Naive thymus-derived CD8-positive, alpha-beta T cell (primary cell): ENCODE results near the gene LRRC45. TPM values are rescaled to one million over a fixed set of nuclear protein-coding genes. Genes with fewer than 3 reads are reported as not detected.
A peak's percentile ranks its signal among the peaks of the same experiment; 100 is the strongest.

Source experiments
- ATAC-seq, 2 donors: fragments of 150-1000 bp; cut with Tn5 transposase in 1 of 2; sonication (Bioruptor Pico), chemical (Tn5 transposase) in 1 of 2; 1 replicate in 1 of 2; 2 replicates in 1 of 2; pipeline ENCODE4 v1.10.0; 2021; ENCODE audit warnings: mild to moderate bottlenecking in 2 of 2, moderate library complexity in 2 of 2
- POLR2A ChIA-PET: fragments of 350-600 bp; sonication (Branson Sonifier 250); formaldehyde crosslinking; loops from one replicate; lab custom pipeline; 2021; ENCODE audit warnings: antibody characterized with exemption; lab: Charles Lee
- DNase-seq, 10 donors: peaks; one replicate each; pipeline versions ENCODE4 v3.0.0 to v3.0.0-alpha.2; 2020 to 2022
- H3K27ac Mint-ChIP-seq, 10 donors: one replicate each; pipeline ENCODE4 v1.8.0; 2020 to 2022; ENCODE audit warnings: mild to moderate bottlenecking in 10 of 10, mixed read lengths in 10 of 10, moderate library complexity in 4 of 10, inconsistent platforms in 1 of 10
- H3K27me3 Mint-ChIP-seq, 5 donors: one replicate each; pipeline ENCODE4 v1.8.0; 2021 to 2022; ENCODE audit warnings: mixed read lengths in 5 of 5
- H3K36me3 Mint-ChIP-seq, 3 donors: one replicate each; pipeline ENCODE4 v1.8.0; 2020 to 2022; ENCODE audit warnings: mixed read lengths in 3 of 3, mild to moderate bottlenecking in 2 of 3, inconsistent platforms in 1 of 3
- H3K4me1 Mint-ChIP-seq, 4 donors: one replicate each; pipeline ENCODE4 v1.8.0; 2021 to 2022; ENCODE audit warnings: mixed read lengths in 4 of 4
- H3K4me3 Mint-ChIP-seq, 10 donors: one replicate each; pipeline ENCODE4 v1.8.0; 2020 to 2022; ENCODE audit warnings: mild to moderate bottlenecking in 10 of 10, mixed read lengths in 10 of 10, moderate library complexity in 6 of 10, inconsistent platforms in 1 of 10
- H3K9me3 Mint-ChIP-seq, 9 donors: one replicate each; pipeline ENCODE4 v1.8.0; 2020 to 2022; ENCODE audit warnings: mixed read lengths in 9 of 9, mild to moderate bottlenecking in 3 of 9, inconsistent platforms in 1 of 9, moderate library complexity in 1 of 9
- polyA plus RNA-seq, 3 donors: library from polyadenylated mRNA; unstranded; fragments of 300-500 nt; fragmentation: Illumina TruSeq; gene quantifications; one replicate each; pipeline ENCODE4 v1.2.3, GENCODE V29; 2021
- total RNA-seq, 8 experiments: library from RNA in 2 of 8; stranded (reverse) in 2 of 8; gene quantifications; one replicate each; pipeline ENCODE4 v1.2.3 and lab custom pipeline; 2021 to 2026

Gene LRRC45
- total and polyA plus RNA-seq, 5 experiments from 2014 or later: 2.7 to 12.5 (median 6.0) TPM

DNA sequence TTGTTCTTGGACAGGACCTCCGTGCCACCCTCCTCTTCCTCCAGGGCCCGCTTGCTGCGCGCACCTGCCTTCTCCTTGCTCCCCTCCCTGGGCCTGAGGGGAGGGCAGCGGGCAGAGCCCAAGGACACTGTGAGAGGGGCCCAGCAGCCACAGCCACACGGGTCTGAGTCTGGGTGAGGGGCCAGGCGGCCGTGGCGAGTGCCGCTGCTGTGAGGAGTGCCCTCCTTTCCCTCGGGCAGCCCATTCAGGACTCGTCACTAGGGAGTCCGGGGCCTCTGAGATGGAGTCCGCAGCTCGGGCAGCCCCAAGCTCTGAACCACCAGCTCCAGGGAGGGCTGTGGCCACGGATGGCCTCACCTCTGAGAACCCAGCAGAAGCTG is 36.9 kb downstream of the LRRC45 start:
- POLR2A ChIA-PET: no interaction called here
- ATAC-seq (no peak), DNase-seq (no peak)
- Mint-ChIP-seq H3K27me3 (no peaks in the 10 kb centered on the region), H3K4me3 (no peak overlapping the region), H3K27ac (peak overlapping the region in 3 of 10 donors; percentile 34 to 86 (median 70)), H3K36me3 (peaks cover 0 to 25% (median 1%) of the 10 kb centered on the region in 3 donors), H3K4me1 (peaks cover 0 to 19% (median 6%) of the 10 kb centered on the region in 4 donors), H3K9me3 (no peaks in the 10 kb centered on the region)

DNA sequence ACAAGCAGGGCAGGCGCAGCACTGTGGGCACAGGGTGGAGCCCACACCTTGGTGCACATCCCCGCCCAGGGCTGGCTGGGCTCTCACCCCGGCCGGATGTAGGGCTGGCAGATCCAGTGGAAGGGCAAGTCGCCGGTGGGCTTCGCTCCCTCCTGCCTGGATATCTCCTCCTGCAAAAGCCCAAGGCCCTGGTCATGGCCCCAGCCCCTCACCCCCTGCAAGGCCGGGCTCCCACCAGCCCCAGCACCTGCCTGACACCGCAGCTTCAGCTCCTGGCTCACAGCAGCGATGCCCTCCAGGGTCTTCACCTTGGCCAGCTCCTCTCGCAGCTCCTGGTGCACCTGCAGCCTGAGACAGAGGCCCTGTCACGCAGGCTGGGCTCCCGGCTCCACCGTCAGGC is 37.5 kb downstream of the LRRC45 start:
- Mint-ChIP-seq H3K4me1 (peaks cover 0 to 15% (median 6%) of the 10 kb centered on the region in 4 donors), H3K27me3 (no peaks in the 10 kb centered on the region), H3K9me3 (no peaks in the 10 kb centered on the region), H3K36me3 (peaks cover 0 to 25% (median 1%) of the 10 kb centered on the region in 3 donors), H3K27ac (no peak overlapping the region), H3K4me3 (no peak overlapping the region)
- POLR2A ChIA-PET: no interaction called here
- no peak for DNase-seq
- ATAC-seq: no peak

DNA sequence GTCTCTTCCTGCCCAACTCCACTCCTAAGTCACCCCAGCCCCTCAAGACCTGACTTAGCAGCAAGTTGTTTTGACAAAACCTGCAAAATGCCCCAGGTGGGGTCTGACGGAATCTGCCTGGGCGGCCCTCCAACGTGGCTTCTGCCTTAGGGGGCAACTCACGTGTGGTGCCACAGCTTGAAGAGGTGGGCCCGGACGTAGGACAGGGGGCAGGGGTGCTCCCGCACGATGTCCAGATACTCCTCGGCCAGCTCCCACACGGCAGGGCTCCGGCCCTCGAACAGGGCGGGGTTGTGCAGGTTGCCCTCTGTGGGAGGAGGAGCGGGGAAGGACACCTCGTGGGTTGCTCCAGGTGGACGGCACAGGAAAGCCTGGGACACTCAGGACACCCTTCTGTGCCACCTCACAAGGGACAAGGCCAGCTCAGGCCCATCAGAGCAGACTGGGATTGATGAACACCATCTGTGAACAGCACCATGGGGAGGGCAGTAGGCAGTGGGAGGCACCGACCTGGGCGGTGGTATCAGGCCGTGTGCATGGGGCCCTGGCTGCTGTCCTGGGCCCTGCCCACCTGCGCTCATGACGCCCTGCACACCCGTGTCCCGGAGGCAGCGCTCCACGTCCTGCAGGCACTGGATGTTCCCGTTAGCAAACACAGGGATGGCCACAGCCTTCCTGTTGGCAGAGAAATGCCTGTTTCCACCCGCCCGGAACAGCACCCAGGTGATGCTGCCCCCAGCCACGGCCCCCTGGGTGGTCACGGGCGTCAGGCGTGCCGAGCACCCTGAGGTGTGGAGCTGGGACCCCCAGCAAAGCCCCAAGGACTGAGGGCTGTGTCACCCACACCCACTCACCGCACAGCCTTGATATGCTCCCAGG is 38.2 kb downstream of the LRRC45 start:
- H3K27me3 Mint-ChIP-seq: no peaks in the 10 kb centered on the region
- H3K9me3 Mint-ChIP-seq: no peaks in the 10 kb centered on the region
- peaks cover 4 to 18% (median 7%) of the 10 kb centered on the region in 4 donors for H3K4me1 Mint-ChIP-seq
- POLR2A ChIA-PET: interaction anchor here (0.9 to 1.6 kb wide), 2 partner anchors 10 to 24 kb away, joined by 3 to 8 read pairs; partner anchors contain the start of genes DCXR, GPS1 and RFNG
- ATAC-seq (no peak), DNase-seq (peak in 1 of 10 donors; percentile 58)
- no peak overlapping the region for H3K4me3 Mint-ChIP-seq
- no peak overlapping the region for H3K27ac Mint-ChIP-seq
- H3K36me3 Mint-ChIP-seq: peaks cover 0 to 21% (median 1%) of the 10 kb centered on the region in 3 donors

DNA sequence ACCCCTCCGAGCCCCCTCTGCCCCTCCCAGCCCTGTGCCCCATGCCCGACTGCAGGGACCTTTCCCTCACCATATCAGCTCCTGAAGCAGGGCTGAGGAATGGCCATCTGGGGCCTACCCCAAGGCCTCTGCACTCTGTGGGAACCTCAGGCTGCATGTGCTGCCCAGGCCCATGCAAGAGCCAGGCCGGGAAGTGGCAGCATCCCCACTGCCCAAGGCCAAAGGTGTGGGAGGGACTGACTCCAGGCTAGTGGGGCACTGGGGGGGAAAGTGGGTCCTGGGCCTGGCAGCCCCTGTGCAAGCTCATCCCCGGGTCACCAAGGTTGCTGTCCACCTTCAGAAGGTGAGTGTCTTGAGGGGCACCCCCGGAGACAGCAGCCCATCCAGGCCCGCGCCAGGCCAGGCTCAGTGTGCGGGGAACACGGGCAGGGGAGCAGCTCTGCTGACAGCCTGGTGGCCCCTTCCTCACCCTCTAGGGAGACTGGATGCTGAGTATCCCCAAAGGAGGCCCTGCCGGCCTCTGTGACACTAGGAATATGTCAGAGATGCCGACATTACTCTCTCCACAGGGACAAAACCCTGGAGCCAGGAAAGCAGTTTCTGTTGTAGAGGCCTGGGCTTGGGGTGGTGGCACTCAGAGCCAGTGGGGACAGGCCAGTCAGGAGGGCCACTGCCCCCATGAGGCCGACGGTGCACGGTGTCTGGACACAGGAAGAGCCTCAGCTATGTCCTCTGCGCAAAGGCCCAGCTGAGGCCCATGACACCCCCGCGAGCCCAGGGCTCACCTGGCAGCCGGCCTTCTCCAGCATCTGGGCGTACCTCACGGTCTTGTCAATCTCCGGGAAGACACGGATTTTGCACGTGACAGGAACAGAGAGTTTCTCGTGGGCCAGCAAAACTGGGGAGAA is 39.2 kb downstream of the LRRC45 start:
- POLR2A ChIA-PET: interaction anchor here (0.9 to 1.6 kb wide), 2 partner anchors 11 to 25 kb away, joined by 3 to 8 read pairs; partner anchors contain the start of genes DCXR, GPS1 and RFNG
- Mint-ChIP-seq H3K4me3 (peak overlapping the region in 3 of 10 donors; percentile 19 to 45 (median 37)), H3K27ac (peak overlapping the region in 3 of 10 donors; percentile 2 to 60 (median 49)), H3K9me3 (no peaks in the 10 kb centered on the region), H3K4me1 (peaks cover 4 to 27% (median 12%) of the 10 kb centered on the region in 4 donors), H3K27me3 (no peaks in the 10 kb centered on the region), H3K36me3 (peaks cover 0 to 18% (median 1%) of the 10 kb centered on the region in 3 donors)
- ATAC-seq: no peak
- peak in 1 of 10 donors; percentile 56 for DNase-seq

DNA sequence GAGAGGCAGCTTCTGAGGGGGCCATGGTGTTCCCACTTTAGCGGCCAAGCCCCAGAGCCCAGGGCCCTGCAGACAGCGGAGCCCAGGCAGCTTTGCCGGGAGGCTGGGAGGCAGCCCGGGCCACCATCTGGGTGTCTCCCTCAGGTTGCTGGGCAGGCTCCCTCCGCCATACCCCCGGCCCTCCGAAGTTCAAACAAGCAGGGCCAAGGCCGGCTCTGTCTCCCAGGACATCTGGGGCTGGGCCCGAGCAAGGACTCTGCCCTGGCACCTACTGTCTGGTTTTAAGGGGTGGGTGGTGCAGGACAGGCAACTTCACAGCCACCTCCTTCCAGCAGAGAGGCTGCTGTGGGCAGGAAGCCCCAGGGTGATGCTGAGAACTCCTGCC is 39.9 kb downstream of the LRRC45 start:
- POLR2A ChIA-PET: interaction anchor here (1.6 kb wide), 1 partner anchor 12 kb away, joined by 8 read pairs; the partner anchor contains the start of genes GPS1 and RFNG
- no peak for ATAC-seq
- peak overlapping the region in 1 of 10 donors; percentile 66 for H3K4me3 Mint-ChIP-seq
- H3K9me3 Mint-ChIP-seq: no peaks in the 10 kb centered on the region
- H3K4me1 Mint-ChIP-seq: peaks cover under 1 to 29% (median 12%) of the 10 kb centered on the region in 4 donors
- DNase-seq: peak in 1 of 10 donors; percentile 60
- peaks cover 0 to 14% (median 1%) of the 10 kb centered on the region in 3 donors for H3K36me3 Mint-ChIP-seq
- H3K27ac Mint-ChIP-seq: no peak overlapping the region
- H3K27me3 Mint-ChIP-seq: no peaks in the 10 kb centered on the region

DNA sequence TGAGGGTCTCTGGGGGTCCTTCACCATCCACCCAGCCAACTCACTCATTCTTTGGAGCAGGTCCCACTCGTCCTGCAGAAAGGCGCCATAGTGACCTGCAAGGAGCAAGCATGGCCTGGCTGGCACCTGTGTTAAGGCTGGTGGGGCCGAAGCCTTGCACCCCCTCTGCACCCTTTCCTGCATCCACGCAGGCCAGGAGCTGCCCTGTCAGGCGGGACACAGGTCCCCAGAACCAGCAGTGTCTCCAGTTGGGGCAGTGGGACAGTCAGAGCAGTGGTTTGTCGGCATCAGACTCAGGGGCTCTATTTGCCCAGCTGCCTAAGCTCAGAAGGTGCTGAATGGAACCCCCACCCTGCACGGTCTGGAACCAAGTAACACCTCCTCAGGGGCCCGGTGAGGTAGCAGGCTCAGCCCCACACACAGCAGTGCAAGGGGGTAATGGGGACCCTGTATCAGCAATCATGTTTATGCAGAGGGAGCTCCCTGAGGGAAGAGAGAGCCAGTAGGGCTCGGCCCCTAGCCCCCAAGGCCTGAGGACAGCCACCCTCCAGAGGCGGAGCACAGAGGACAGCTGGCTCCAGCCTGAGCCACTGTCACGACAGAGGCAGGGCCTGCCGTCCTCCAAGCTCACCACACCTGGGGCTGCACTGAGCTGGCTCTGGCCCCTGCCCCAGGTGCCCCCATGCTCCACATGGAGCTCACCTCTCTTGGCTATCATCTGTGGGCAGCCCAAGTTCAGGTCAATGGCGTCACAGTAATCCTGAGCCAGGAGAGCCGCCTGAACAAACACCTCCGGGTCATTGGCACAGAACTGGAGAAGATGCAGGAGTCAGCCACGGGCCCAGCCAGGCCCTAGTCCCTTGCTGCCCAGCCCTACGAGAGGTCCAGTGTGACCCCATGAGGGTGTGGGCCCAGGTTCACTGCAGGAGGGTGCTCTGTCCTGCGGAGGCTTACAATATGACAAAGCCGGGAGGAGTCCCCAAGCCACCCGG is 40.6 kb downstream of the LRRC45 start:
- Mint-ChIP-seq H3K36me3 (peaks cover 0 to 9% (median 1%) of the 10 kb centered on the region in 3 donors), H3K27ac (peak overlapping the region in 9 of 10 donors; percentile 32 to 87 (median 58))
- POLR2A ChIA-PET: interaction anchor here (2.7 to 4.5 kb wide), 2 partner anchors 8 to 12 kb away, joined by 15 to 38 read pairs; partner anchors contain the start of genes GPS1 and RFNG

DNA sequence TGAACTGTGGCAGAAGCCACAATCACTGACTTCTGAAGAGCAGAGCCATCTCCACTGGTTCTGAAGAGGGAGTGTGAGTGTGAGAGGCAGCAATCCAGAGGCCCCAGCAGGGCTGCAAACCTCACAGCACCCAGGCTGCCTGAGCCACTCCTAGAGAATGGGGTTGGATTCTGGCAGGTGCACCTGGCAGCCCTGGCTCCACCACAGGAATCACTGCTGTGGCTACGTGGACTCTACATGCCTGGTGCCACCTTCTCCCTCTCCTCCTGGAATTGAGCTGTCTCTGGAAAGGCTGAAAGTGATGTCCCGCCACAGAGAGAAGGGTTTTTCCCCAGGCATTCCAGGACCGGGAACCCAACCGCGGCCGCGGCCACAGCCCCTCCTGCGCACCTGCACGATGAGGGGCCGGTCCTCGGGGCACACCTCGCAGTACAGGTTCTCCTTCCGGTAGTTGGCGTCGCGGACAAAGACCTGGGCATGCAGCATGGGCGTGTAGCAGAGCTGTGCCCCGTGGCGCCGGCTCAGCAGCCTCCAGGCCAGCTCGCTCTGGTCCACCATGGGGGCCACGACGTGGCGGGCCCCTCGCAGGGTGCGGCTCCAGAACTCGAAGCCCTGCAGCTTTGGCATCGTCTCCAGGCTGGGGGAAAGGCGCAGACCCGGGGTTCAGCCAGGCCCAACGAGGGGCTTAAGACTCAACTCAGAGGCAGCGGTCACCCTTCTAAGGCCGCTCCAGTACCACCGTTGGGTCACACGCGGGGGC is 41.5 kb downstream of the LRRC45 start:
- DNase-seq: no peak
- POLR2A ChIA-PET: interaction anchor here (1.1 to 4.5 kb wide), 10 partner anchors 8 to 231 kb away, joined by 3 to 38 read pairs (median 6); partner anchors contain the start of genes CENPX, DCXR, FASN and GPS1
- H3K4me1 Mint-ChIP-seq: peaks cover 0 to 29% (median 12%) of the 10 kb centered on the region in 4 donors
- peaks cover 0 to 8% (median 1%) of the 10 kb centered on the region in 3 donors for H3K36me3 Mint-ChIP-seq
- no peaks in the 10 kb centered on the region for H3K27me3 Mint-ChIP-seq
- H3K4me3 Mint-ChIP-seq: peak overlapping the region; percentile 41 to 83 (median 66)
- ATAC-seq: no peak
- peak overlapping the region in 9 of 10 donors; percentile 37 to 87 (median 63) for H3K27ac Mint-ChIP-seq
- no peaks in the 10 kb centered on the region for H3K9me3 Mint-ChIP-seq

More for the DNA sequence above, 40.6 kb downstream of the LRRC45 start:
- peak in 1 of 10 donors; percentile 50 for DNase-seq
- peaks cover 0 to 29% (median 12%) of the 10 kb centered on the region in 4 donors for H3K4me1 Mint-ChIP-seq
- H3K9me3 Mint-ChIP-seq: no peaks in the 10 kb centered on the region
- ATAC-seq: no peak
- H3K4me3 Mint-ChIP-seq: peak overlapping the region; percentile 41 to 83 (median 66)
- H3K27me3 Mint-ChIP-seq: no peaks in the 10 kb centered on the region

DNA sequence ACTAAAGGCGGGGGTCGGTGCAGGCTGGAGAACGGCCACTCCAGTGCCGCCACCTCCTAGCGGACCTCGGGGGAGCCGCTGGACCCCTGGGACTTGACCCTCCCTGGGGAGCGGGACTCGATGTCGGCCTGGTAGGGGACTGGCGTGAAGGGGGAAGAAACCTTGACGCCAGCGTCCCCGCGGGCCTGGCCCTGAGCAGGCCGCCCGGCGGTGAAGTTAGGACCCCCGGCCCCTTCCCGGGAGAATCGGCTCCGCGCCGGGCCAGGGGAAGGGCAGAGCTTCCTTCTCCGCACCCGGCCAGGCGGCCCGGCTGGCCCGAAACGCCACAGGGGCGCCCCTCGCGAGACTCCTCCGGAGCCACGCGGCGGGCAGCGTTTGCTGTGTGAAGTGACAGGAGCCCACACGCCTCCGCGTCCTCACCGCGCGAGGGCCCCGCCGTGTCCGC is 42.1 kb downstream of the LRRC45 start:
- POLR2A ChIA-PET: interaction anchor here (0.6 to 4.5 kb wide), 13 partner anchors 9 to 231 kb away, joined by 3 to 38 read pairs (median 4); partner anchors contain the start of genes CENPX, DCXR, FASN and GPS1
- ATAC-seq: peak; percentile 76 to 78
- Mint-ChIP-seq H3K4me3 (peak overlapping the region; percentile 41 to 83 (median 66)), H3K36me3 (peaks cover 0 to 4% (median under 1%) of the 10 kb centered on the region in 3 donors), H3K27me3 (no peaks in the 10 kb centered on the region), H3K27ac (peak overlapping the region in 6 of 10 donors; percentile 41 to 83 (median 62)), H3K9me3 (no peaks in the 10 kb centered on the region), H3K4me1 (peaks cover 0 to 29% (median 12%) of the 10 kb centered on the region in 4 donors)
- peak in 3 of 10 donors; percentile 25 to 63 (median 38) for DNase-seq

DNA sequence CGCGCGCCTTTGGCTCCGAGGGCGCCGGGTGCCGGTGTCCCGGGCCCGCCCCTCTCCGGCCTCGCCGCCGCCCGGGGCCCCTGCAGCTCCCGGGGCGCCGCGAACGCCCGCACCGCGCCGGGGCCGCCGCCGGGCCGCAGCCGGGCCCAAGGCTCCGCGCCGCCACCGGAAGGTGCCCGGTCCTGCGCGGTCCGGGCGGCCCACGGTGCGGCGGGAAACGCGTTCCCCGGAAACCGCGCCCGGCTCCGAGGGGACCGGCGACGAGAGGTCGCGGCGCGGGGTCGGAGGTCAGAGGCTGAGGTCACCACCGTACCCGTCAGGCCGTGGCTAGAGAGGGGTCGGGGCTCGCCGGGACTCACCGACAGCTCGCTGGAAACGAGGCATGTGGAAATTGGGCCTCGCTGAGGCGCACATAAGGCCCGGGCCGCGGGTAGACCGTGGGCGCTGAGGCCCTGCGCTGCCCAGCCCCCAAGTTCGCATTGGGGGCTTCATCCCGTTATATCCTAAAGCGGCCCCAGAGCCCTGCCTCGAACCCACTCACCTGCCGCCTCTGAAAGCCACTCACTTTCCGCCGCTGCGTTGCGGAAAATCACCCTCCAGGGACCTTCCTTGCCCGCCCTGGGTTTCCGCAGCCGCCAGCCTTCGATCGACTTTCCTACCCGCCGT is 42.7 kb downstream of the LRRC45 start, which contains the start of gene DUS1L:
TSS of gene DUS1L (minus strand) at position 167 of the 666 bp plus-strand sequence. CDS start 745 bp downstream, outside the sequence.
- POLR2A ChIA-PET: interaction anchor here (0.6 to 4.5 kb wide), 15 partner anchors 10 to 232 kb away, joined by 3 to 38 read pairs (median 4); partner anchors contain the start of genes CENPX, DCXR, FASN and GPS1
- Mint-ChIP-seq H3K27me3 (no peaks in the 10 kb centered on the region), H3K36me3 (peaks cover 0 to 2% (median 0%) of the 10 kb centered on the region in 3 donors), H3K27ac (peak within 1 kb of the TSS; percentile 81 to 97 (median 92)), H3K4me3 (peak within 1 kb of the TSS; percentile 76 to 88 (median 84)), H3K9me3 (no peaks in the 10 kb centered on the region), H3K4me1 (peaks cover 0 to 29% (median 12%) of the 10 kb centered on the region in 4 donors)
- DNase-seq (peak; percentile 44 to 78 (median 69)), ATAC-seq (peak; percentile 86 to 88)
